Measurements from ENCODE around the gene PDCD2L.

Gene PDCD2L

DNA sequence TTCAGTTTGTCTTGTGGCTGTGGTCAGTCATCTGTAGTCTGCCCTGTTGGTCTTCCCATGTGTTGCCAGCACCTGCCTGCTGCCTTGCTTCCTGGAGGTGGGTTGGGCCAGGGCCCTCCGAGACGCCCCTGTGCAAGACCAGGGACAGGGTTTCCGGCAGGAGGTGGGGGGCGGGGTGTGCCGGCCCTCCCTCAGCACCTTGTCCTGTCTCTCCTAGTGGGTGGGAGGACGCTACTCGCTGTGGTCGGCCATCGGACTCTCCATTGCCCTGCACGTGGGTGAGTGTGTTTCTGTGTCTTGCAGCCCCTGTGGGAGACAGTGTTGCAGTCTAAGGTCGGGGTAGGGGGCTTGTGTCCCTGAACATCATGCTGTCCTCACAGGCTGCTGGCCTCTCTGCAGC is 11.2 kb upstream of the PDCD2L start (continued):
- TF ChIP-seq SP2 (tag by site-specific recombination; IDR thresholded peaks at IDR 0.05) (no peak), ZNF311 (tag by site-specific recombination; IDR thresholded peaks at IDR 0.05; ENCODE audit: borderline replicate concordance) (no peak), ZNF354C (tag by site-specific recombination; IDR thresholded peaks at IDR 0.05; ENCODE audit: borderline replicate concordance, low read depth) (no peak), ZNF473 (tag by site-specific recombination; IDR thresholded peaks at IDR 0.05) (no peak), ZBTB21 (tag by site-specific recombination; IDR thresholded peaks at IDR 0.05) (no peak), IKZF3 (tag by site-specific recombination; IDR thresholded peaks at IDR 0.05) (no peak)

DNA sequence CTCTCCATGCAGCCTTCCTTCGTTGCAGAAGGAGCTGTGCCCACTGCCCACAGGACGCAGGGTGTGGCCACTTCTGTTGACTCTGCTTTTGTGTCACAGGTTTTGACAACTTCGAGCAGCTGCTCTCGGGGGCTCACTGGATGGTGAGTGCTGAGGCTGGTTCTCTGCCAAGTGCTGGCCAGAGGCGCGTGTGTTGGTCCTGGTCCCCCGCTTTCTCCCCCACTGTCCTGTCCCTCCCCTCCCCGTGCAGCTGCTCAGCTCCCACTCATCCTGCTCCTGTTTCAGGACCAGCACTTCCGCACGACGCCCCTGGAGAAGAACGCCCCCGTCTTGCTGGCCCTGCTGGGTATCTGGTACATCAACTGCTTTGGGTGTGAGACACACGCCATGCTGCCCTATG is 10.6 kb upstream of the PDCD2L start:
- peaks cover 95 to 97% of the 10 kb centered on the region in 2 experiments for H3K36me3 ChIP-seq (ENCODE audit: control insufficient read depth in 2 of 2, insufficient read depth in 1 of 2, low read length in 2 of 2)
- ChIA-PET CTCF (interaction anchor here (0.6 kb wide), 1 partner anchor 37 kb away, joined by 3 read pairs; no protein-coding TSS in a partner anchor), POLR2A (interaction anchor here (0.9 kb wide), 1 partner anchor 34 kb away, joined by 6 read pairs; the partner anchor contains the start of gene UBA2)
- H3K27ac ChIP-seq (ENCODE audit: extremely low read depth, low read depth, low read length) = no peak overlapping the region
- H3K4me1 ChIP-seq (ENCODE audit: control insufficient read depth, insufficient read depth, low read length) = no peaks in the 10 kb centered on the region
- H3K4me3 ChIP-seq (ENCODE audit: low read depth, low read length) = no peak overlapping the region
- no peaks in the 10 kb centered on the region for H3K9me3 ChIP-seq (ENCODE audit: control insufficient read depth, insufficient read depth, low read depth, low read length)
- TF ChIP-seq BCL11B (tag by site-specific recombination; IDR thresholded peaks at IDR 0.05; ENCODE audit: low read depth) = no peak
- TF ChIP-seq ZFHX2 (tag by site-specific recombination; conservative IDR thresholded peaks at IDR 0.05) = peak; percentile 28; the same call in 1 of the 2 replicates
- no peak for TF ChIP-seq ZNF658 (tag by site-specific recombination; IDR thresholded peaks at IDR 0.05)
- no peak for TF ChIP-seq ZNF132 (tag by site-specific recombination; IDR thresholded peaks at IDR 0.05; ENCODE audit: borderline replicate concordance)
- TF ChIP-seq ZNF549 (tag by site-specific recombination; IDR thresholded peaks at IDR 0.05) = no peak
- TF ChIP-seq EGR2 (tag by site-specific recombination; IDR thresholded peaks at IDR 0.05; ENCODE audit: low read depth) = peak; percentile 62
- TF ChIP-seq, protein P1, sequence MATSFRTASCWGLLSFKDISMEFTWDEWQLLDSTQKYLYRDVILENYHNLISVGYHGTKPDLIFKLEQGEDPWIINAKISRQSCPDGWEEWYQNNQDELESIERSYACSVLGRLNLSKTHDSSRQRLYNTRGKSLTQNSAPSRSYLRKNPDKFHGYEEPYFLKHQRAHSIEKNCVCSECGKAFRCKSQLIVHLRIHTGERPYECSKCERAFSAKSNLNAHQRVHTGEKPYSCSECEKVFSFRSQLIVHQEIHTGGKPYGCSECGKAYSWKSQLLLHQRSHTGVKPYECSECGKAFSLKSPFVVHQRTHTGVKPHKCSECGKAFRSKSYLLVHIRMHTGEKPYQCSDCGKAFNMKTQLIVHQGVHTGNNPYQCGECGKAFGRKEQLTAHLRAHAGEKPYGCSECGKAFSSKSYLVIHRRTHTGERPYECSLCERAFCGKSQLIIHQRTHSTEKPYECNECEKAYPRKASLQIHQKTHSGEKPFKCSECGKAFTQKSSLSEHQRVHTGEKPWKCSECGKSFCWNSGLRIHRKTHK (tag by site-specific recombination; IDR thresholded peaks at IDR 0.05) = no peak
- TF ChIP-seq ZNF404 (tag by site-specific recombination; IDR thresholded peaks at IDR 0.05) = no peak
- TF ChIP-seq, protein P2, sequence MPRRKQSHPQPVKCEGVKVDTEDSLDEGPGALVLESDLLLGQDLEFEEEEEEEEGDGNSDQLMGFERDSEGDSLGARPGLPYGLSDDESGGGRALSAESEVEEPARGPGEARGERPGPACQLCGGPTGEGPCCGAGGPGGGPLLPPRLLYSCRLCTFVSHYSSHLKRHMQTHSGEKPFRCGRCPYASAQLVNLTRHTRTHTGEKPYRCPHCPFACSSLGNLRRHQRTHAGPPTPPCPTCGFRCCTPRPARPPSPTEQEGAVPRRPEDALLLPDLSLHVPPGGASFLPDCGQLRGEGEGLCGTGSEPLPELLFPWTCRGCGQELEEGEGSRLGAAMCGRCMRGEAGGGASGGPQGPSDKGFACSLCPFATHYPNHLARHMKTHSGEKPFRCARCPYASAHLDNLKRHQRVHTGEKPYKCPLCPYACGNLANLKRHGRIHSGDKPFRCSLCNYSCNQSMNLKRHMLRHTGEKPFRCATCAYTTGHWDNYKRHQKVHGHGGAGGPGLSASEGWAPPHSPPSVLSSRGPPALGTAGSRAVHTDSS (tag by site-specific recombination; IDR thresholded peaks at IDR 0.05) = no peak
- TF ChIP-seq ZNF529 (tag by site-specific recombination; IDR thresholded peaks at IDR 0.05; ENCODE audit: insufficient replicate concordance) = no peak
- TF ChIP-seq, protein P3, sequence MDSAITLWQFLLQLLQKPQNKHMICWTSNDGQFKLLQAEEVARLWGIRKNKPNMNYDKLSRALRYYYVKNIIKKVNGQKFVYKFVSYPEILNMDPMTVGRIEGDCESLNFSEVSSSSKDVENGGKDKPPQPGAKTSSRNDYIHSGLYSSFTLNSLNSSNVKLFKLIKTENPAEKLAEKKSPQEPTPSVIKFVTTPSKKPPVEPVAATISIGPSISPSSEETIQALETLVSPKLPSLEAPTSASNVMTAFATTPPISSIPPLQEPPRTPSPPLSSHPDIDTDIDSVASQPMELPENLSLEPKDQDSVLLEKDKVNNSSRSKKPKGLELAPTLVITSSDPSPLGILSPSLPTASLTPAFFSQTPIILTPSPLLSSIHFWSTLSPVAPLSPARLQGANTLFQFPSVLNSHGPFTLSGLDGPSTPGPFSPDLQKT (IDR thresholded peaks at IDR 0.05; ENCODE audit: borderline replicate concordance, low read depth, low read length) = no peak

DNA sequence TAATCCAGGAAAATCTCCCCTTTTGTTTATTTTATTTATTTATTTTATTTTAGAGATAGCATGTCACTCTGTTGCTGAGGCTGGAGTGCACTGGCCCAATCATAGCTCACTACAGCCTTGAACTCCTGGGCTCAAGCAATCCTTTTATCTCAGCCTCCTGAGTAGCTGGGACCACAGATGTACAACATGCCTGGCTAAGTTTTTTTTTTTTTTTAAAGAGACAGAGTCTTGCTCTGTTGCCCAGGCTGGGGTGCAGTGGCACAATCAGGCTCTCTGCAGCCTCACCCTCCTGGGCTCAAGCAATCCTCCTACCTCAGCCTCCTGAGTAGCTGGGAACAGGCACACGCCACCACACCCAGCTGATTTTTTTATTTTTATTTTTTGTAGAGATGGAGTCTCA is 6.3 kb upstream of the PDCD2L start:
- CTCF ChIA-PET = interaction anchor here (0.5 to 1.0 kb wide), 4 partner anchors 69 to 243 kb away, joined by 3 to 5 read pairs (median 4); no protein-coding TSS in a partner anchor
- TF ChIP-seq ZNF48 (tag by site-specific recombination; IDR thresholded peaks at IDR 0.05) (no peak), ZNF169 (tag by site-specific recombination; IDR thresholded peaks at IDR 0.05) (no peak), ZBTB17 (tag by site-specific recombination; IDR thresholded peaks at IDR 0.05) (peak; percentile 54; the same call in 1 of the 2 replicates), ZNF239 (tag by site-specific recombination; IDR thresholded peaks at IDR 0.05) (no peak), KLF7 (tag by site-specific recombination; IDR thresholded peaks at IDR 0.05; ENCODE audit: borderline replicate concordance) (no peak), ZNF426 (tag by site-specific recombination; IDR thresholded peaks at IDR 0.05) (no peak), ZNF121 (tag by site-specific recombination; IDR thresholded peaks at IDR 0.05) (peak; percentile 73)
- TF ChIP-seq, protein P4, sequence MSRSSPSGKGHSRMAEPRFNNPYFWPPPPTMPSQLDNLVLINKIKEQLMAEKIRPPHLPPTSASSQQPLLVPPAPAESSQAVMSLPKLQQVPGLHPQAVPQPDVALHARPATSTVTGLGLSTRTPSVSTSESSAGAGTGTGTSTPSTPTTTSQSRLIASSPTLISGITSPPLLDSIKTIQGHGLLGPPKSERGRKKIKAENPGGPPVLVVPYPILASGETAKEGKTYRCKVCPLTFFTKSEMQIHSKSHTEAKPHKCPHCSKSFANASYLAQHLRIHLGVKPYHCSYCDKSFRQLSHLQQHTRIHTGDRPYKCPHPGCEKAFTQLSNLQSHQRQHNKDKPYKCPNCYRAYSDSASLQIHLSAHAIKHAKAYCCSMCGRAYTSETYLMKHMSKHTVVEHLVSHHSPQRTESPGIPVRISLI (tag by site-specific recombination; IDR thresholded peaks at IDR 0.05) = peak; percentile 85
- POLR2A ChIA-PET = interaction anchor here (0.6 to 1.8 kb wide), 5 partner anchors 8 to 83 kb away, joined by 3 to 6 read pairs (median 3); partner anchors contain the start of gene UBA2
- Histone ChIP-seq H3K4me3 (ENCODE audit: low read depth, low read length) (no peak overlapping the region), H3K9me3 (ENCODE audit: control insufficient read depth, insufficient read depth, low read depth, low read length) (no peaks in the 10 kb centered on the region), H3K36me3 (ENCODE audit: control insufficient read depth in 2 of 2, insufficient read depth in 1 of 2, low read length in 2 of 2) (peaks cover 76 to 97% of the 10 kb centered on the region in 2 experiments), H3K27ac (ENCODE audit: extremely low read depth, low read depth, low read length) (no peak overlapping the region), H3K4me1 (ENCODE audit: control insufficient read depth, insufficient read depth, low read length) (no peaks in the 10 kb centered on the region)
